Progenitor cell of endocrine pancreas (in vitro differentiated cells): ENCODE results near the gene BAHD1. TPM values are rescaled to one million over a fixed set of nuclear protein-coding genes. Genes with fewer than 3 reads are reported as not detected.

Source experiments
- DNase-seq: peaks from one replicate; pipeline ENCODE4 v3.0.0; 2021; ENCODE audit warnings: low spot score; ENCODE audit not compliant: unreplicated experiment
- H3K27ac Mint-ChIP-seq: 2 replicates; pipeline ENCODE4 v1.8.0; 2021; ENCODE audit warnings: mild to moderate bottlenecking, moderate library complexity, mixed read lengths
- H3K27me3 Mint-ChIP-seq: 2 replicates; pipeline ENCODE4 v1.8.0; 2021; ENCODE audit warnings: mixed read lengths
- H3K36me3 Mint-ChIP-seq: 2 replicates; pipeline ENCODE4 v1.8.0; 2022; ENCODE audit warnings: mixed read lengths; ENCODE audit not compliant: insufficient read depth
- H3K4me1 Mint-ChIP-seq: 2 replicates; pipeline ENCODE4 v1.8.0; 2021; ENCODE audit warnings: low read depth, mixed read lengths
- H3K4me3 Mint-ChIP-seq: 2 replicates; pipeline ENCODE4 v1.8.0; 2021; ENCODE audit warnings: low read depth, mild to moderate bottlenecking, moderate library complexity, mixed read lengths
- H3K9me3 Mint-ChIP-seq: 2 replicates; pipeline ENCODE4 v1.8.0; 2021; ENCODE audit warnings: low read depth, mixed read lengths
- CTCF ChIP-seq: fragments of 200-600 bp; sonication (generic); IDR thresholded peaks from one replicate; pipeline ENCODE4 v1.5.0; 2021; ENCODE audit warnings: antibody characterized with exemption, mild to moderate bottlenecking; ENCODE audit not compliant: unreplicated experiment
- total RNA-seq: library from RNA; stranded (reverse); gene quantifications from 2 replicates; pipeline ENCODE4 v1.2.1, GENCODE V29; 2021

The BAHD1 gene
- total RNA-seq, 1 donor from 2014 or later = 24.1 TPM

- H3K4me3 Mint-ChIP-seq = no peak overlapping the region
- no peak for TF ChIP-seq CTCF
- H3K27ac Mint-ChIP-seq = no peak overlapping the region
- H3K4me1 Mint-ChIP-seq = no peaks in the 10 kb centered on the region
- peaks cover 15% of the 10 kb centered on the region for H3K27me3 Mint-ChIP-seq
- no peaks in the 10 kb centered on the region for H3K36me3 Mint-ChIP-seq
- no peak for DNase-seq
- no peaks in the 10 kb centered on the region for H3K9me3 Mint-ChIP-seq
Observed at GRCh38 chr15:40483919-40484318, 43.2 kb downstream of the BAHD1 start.

- Mint-ChIP-seq H3K27ac (no peak overlapping the region), H3K4me3 (no peak overlapping the region), H3K4me1 (no peaks in the 10 kb centered on the region), H3K9me3 (no peaks in the 10 kb centered on the region), H3K36me3 (no peaks in the 10 kb centered on the region), H3K27me3 (peaks cover 9% of the 10 kb centered on the region)
- TF ChIP-seq CTCF = no peak
- DNase-seq = no peak
Observed at GRCh38 chr15:40486066-40486770, 45.5 kb downstream of the BAHD1 start.

- no peak overlapping the region for H3K27ac Mint-ChIP-seq
- DNase-seq = no peak
- H3K4me1 Mint-ChIP-seq = no peaks in the 10 kb centered on the region
- H3K9me3 Mint-ChIP-seq = no peaks in the 10 kb centered on the region
- TF ChIP-seq CTCF = no peak
- H3K36me3 Mint-ChIP-seq = no peaks in the 10 kb centered on the region
- peaks cover 9% of the 10 kb centered on the region for H3K27me3 Mint-ChIP-seq
- no peak overlapping the region for H3K4me3 Mint-ChIP-seq
Observed at GRCh38 chr15:40487816-40488682, 47.3 kb downstream of the BAHD1 start.

- TF ChIP-seq CTCF = no peak
- no peak overlapping the region for H3K4me3 Mint-ChIP-seq
- H3K9me3 Mint-ChIP-seq = no peaks in the 10 kb centered on the region
- H3K27ac Mint-ChIP-seq = no peak overlapping the region
- no peaks in the 10 kb centered on the region for H3K36me3 Mint-ChIP-seq
- H3K27me3 Mint-ChIP-seq = peaks cover 18% of the 10 kb centered on the region
- H3K4me1 Mint-ChIP-seq = no peaks in the 10 kb centered on the region
- no peak for DNase-seq
Observed at GRCh38 chr15:40489274-40490175, 48.8 kb downstream of the BAHD1 start.
